Measurements from ENCODE around the gene CTNNBL1. TPM values are rescaled to one million over a fixed set of nuclear protein-coding genes. Genes with fewer than 3 reads are reported as not detected.

CTNNBL1 gene
- total and polyA plus RNA-seq, 12 donors: 5.5 to 75.5 (median 37.7) TPM

DNA sequence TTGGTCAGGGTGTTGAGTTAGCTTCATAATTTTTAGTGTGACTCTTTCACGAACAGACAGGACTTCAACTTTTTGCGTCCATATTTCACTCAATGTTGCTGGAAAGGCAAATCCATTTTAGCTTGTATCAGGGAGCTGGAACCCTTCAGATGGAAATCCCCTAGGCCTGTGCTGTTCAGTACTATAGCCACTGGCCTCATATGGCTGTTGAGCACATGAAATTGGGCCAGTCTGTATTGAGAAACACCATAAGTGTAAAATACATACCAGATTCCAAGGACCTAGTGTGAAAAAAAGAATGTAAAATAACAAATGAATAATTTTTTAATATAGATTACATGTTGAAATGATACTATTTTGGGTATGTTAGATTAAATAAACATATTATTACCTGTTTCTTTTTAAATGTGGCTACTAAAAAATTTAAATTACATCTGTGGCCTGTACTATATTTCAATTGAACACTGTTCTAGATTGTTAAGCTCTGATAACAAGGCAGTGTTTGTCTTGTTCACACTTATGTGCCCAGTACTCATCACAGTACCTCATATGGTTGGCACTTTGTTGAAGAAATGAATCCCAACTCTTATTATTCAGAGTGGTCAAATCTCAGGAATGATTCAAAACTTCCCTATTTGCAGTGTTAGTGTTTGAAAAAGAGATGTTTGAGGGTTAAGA is 34.3 kb downstream of the CTNNBL1 start:
- Histone ChIP-seq H3K4me3 (no peak overlapping the region), H3K27ac (no peak overlapping the region), H3K4me1 (replicated peaks in 1 of 2) (peaks cover 0 to 17% of the 10 kb centered on the region in 2 donors), H3K9me3 (replicated peaks in 1 of 3) (no peaks in the 10 kb centered on the region), H3K27me3 (no peaks in the 10 kb centered on the region), H3K36me3 (replicated peaks in 1 of 2) (no peaks in the 10 kb centered on the region)
- no peak for DNase-seq
- 81 to 93% (median 89%) methylated on average over 2 of the region's 2 CpGs for WGBS, 4 donors
- no peak for TF ChIP-seq CTCF (IDR thresholded peaks at IDR 0.05)
- no peak for TF ChIP-seq POLR2A (IDR thresholded peaks at IDR 0.05)
- intact Hi-C loops (cut with DNase I): no loop called here

DNA sequence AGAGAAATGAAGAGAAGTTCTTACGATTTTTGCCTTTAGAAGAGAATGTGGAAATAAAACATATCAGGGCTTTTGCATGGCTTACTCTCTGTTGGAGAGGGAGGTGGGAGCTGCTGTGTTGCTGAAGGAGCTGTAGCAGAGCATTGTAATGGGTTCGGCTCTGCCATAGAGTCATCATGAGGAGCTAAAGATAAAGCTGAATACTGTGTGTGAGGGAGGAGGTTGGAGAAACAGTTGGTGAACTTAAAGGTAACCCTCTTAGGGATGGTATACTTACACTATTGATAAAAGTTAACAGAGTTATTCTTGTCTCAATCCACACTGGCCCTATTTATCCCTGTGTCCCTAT is 34.8 kb downstream of the CTNNBL1 start:
- no peak for DNase-seq
- intact Hi-C loops (cut with DNase I): no loop called here
- H3K9me3 ChIP-seq (replicated peaks in 1 of 3): no peaks in the 10 kb centered on the region
- 81 to 86% (median 86%) methylated on average over 2 of the region's 2 CpGs for WGBS, 4 donors
- H3K36me3 ChIP-seq (replicated peaks in 1 of 2): no peaks in the 10 kb centered on the region
- TF ChIP-seq CTCF (IDR thresholded peaks at IDR 0.05) (no peak), POLR2A (IDR thresholded peaks at IDR 0.05) (no peak)
- H3K4me1 ChIP-seq (replicated peaks in 1 of 2): peaks cover 0 to 16% of the 10 kb centered on the region in 2 donors
- no peak overlapping the region for H3K4me3 ChIP-seq
- H3K27me3 ChIP-seq: no peaks in the 10 kb centered on the region
- H3K27ac ChIP-seq: no peak overlapping the region

GRCh38 chr20:37729452-37729851 is 35.6 kb downstream of the CTNNBL1 start:
- TF ChIP-seq CTCF (IDR thresholded peaks at IDR 0.05) (no peak), POLR2A (IDR thresholded peaks at IDR 0.05) (no peak)
- Histone ChIP-seq H3K27me3 (no peaks in the 10 kb centered on the region), H3K4me1 (replicated peaks in 1 of 2) (peaks cover 0 to 17% of the 10 kb centered on the region in 2 donors), H3K4me3 (no peak overlapping the region), H3K36me3 (replicated peaks in 1 of 2) (no peaks in the 10 kb centered on the region), H3K9me3 (replicated peaks in 1 of 3) (no peaks in the 10 kb centered on the region), H3K27ac (no peak overlapping the region)
- intact Hi-C loops (cut with DNase I): no loop called here
- no peak for DNase-seq
- WGBS, 4 donors: 65 to 86% (median 81%) methylated on average over 4 of the region's 4 CpGs

DNA sequence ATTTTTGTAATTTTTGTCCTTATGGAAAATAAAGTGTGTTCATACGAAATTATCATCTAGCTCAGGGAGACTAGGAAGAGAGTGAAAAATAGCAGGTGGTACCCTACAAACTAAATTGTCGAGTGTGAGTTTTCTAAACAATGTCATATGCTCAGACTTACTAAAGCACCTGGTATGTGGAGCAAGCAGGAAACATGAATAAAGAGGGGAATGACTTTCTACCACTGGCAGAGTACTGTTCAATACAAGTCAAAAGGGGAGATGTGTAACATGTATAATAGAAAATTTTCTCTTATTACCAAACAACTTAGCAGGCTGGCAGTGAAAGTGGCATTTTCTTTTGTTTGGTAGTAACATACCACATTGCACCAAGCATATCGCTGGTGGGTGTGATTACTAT is 36.1 kb downstream of the CTNNBL1 start:
- H3K4me3 ChIP-seq: no peak overlapping the region
- H3K27ac ChIP-seq: no peak overlapping the region
- intact Hi-C loops (cut with DNase I): no loop called here
- no peaks in the 10 kb centered on the region for H3K9me3 ChIP-seq (replicated peaks in 1 of 3)
- DNase-seq: no peak
- WGBS, 4 donors: 85 to 91% (median 86%) methylated on average over 3 of the region's 3 CpGs
- no peaks in the 10 kb centered on the region for H3K27me3 ChIP-seq
- H3K4me1 ChIP-seq (replicated peaks in 1 of 2): peaks cover 0 to 22% of the 10 kb centered on the region in 2 donors
- no peaks in the 10 kb centered on the region for H3K36me3 ChIP-seq (replicated peaks in 1 of 2)
- TF ChIP-seq POLR2A (IDR thresholded peaks at IDR 0.05): no peak
- no peak for TF ChIP-seq CTCF (IDR thresholded peaks at IDR 0.05)
